GM20431 (cell line): ENCODE data around the gene SESN2.

ENCODE experiments used
- in situ Hi-C: fragments of 300-500 bp; cut with MseI, MboI; formaldehyde crosslinking; loops from one replicate; pipeline ENCODE4 v1.15.0; 2020; ENCODE audit warnings: low sequenced_read_pairs; ENCODE audit not compliant: unreplicated experiment

SESN2 gene

DNA sequence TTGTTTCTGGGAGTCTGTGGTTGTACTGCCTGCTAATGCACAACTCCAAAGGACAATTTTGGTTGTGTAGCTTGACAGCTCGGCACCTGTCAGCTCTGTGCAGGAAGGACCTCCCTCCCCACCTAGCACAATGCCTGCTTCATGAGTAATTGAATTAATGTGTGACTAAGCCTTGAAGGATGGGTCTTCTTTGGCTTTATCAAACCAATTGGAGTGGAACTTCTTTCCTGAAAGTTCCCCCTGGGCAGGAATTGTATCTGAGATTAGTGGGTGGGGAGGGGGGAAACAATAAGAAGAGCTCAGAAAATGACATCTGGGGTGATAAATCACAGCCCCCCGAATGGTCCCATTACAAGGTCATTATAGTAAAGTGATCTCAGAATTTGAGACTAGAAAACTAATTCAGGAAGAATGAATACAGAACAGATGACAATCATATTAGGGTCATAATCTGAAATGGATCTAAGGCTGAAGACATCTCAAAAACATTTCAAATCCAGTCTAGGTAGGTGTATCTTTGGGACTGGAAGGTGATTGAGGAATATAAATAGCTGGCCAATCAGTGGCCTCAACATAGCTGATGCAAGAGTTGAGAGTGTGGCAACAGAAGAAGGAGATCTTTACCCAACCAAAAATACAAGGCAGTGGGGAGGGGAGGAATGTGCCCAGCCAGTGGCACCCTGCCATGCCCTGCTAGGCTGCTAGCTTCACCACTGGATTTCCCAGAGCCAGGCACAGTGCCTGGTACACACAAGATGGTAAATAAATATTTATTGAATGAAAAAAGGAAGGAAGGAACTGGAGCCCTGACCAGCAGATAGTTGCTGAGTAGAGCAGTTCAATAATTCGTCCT, 10.1 kb upstream of the SESN2 start:
- in situ Hi-C loops: no loop called here

- in situ Hi-C loops: no loop called here
These were observed 9.4 kb upstream of the SESN2 start for GRCh38 chr1:28249866-28250295.

DNA sequence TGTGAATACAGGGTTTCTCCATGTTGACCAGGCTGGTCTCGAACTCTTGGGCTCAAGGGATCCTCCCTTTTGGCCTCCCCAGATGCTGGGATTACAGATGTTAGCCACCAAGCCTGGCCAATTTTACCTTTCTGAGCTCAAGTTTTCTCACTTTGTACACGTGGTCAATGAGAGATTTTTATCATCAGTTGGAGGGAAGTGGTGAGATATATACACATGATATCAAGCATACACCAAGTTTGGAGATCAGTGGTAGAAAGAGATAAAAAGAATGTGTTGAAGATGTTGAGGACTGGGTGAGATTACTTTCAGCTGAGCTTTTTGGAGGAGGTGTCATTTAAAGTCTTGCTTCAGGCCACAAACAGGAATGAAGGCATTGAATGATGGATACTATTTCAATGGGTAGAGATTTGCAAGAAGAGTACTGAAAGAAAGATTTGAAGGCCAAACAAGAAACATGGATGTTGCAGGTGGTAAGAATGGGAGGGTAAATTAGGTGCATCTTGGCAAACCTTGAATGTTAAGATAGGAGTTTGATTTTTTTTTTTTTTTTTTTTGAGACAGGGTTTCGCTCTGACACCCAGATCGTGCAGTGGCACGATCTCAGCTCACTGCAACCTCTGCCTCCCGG, 3.0 kb upstream of the SESN2 start:
- in situ Hi-C loops: no loop called here

DNA sequence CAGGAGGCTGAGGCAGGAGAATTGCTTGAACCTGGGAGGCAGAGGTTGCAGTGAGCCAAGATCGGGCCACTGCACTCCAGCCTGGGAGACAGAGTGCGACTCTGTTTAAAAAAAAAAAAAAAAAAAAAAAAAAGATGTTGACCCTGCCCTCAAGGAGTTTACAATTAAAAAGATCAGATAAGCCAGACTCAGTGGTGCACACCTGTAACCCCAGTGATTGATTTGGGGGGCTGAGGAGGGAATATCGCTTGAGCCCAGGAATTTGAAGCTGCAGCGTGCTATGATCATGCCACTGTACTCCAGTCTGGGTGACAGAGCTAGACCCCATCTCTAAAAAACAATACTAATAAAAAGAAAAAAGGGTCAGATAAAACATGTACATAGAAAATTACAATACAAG, 1.6 kb upstream of the SESN2 start:
- in situ Hi-C loops: no loop called here

DNA sequence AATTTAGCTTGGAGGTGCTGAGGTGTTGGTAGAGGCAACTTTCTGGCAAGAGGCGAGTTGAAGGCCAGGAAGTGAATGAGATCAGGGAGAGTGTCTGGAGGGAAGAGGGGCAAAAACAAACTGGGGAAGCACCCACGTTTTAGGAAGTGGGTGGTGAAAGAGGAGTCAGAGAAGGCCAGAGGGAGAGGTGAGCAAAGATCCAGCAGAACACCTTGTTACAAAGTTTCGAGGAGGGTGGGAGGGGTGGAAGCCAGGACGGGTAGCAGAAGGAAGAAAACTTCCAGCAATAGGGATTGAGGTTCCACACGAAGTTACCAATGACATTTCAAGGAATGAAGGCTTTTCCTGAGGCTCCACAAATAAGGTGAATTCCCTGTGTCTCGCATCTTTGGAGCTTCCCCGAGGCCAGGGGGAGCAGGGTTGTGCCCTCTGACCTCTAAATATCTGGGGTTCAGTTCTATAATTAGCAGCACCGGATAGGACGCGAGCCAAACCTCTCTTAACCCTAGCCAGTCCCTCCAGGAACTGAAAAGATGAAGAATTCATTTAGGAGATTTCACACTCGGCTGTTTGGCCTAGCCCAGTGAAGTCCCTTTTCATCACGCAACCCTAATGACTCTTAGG, 578 bp upstream of the SESN2 start:
- in situ Hi-C loops: no loop called here

DNA sequence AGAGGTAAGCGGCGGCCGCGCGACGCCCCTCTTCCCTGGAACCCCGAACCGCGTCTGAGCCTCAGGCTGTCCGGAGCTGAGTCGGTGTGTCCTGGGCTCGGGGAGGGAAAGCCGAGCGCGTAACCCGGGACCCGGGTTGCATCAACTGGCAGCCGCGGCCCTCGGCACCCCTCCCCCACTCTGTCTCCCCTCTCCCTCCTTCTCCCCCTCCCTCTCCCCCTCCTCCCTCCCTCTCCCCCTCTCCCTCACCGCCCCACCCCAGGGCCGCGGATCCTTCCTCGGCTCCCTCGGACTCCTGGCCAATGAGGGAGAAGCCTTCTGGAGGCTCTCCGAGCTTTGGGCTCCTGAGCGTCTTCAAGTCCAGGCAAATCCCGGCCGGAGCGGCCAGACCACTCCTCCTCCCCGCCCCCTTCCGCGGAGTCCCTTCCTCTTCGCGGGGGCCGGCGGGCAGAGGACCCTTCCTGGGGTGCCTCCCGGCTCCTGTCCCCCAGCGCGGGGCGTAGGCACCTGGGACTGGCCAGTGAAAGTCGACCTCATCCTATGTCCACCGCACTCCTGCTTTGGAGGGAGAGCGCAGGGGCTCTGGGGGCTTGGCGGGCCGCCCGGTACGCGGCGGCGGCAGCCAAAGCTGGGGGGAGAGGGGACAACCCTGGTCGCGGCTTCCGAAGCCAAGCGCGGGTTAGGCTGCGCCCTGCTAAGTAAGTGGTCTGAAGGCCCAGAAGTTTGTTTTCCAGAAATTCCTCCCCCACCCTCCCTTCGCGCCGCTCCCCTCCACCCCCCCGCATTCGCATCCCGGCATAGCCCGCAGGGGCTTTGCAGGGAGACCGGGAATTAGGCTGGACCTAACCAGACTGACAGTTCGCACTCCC, 850 bp downstream of the SESN2 start:
- in situ Hi-C loops: no loop called here

GRCh38 chr1:28260803-28261174, 1.5 kb downstream of the SESN2 start:
- in situ Hi-C loops: no loop called here

DNA sequence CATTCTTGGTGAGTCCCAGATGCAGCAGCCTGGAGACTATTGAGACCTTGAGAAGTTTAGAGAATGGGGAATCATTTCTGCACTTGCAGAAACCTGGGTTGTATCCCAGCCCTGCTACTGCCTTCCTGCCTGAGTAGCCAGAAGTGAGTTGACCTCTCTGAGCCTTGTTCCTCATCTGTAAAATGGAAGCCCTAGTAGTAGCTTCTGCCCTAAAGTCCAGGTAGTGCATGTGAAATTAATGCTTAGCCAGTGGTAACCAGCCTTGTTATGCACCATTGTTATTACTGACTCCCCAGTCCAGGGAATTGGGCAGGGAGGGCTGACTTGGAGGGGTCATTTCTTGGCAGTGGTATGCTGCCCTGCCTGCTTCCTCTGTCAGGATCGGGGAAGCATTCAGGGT, 5.6 kb downstream of the SESN2 start:
- in situ Hi-C loops: no loop called here

DNA sequence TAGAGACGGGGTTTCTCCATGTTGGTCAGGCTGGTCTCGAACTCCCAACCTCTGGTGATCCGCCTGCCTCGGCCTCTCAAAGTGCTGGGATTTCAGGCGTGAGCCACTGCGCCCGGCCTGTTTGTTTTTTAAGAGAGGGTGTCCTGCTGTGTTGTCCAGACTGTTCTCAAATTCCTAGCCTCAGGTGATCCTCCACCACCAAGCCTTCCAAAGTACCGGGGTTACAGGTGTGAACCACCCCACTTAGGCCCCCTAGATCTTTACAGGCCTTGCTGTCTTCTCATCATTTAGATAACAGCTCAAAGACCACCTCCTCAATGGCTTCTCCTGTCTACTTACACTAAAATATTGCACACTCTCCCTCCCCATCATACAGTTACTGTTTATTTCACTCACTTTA, 6.3 kb downstream of the SESN2 start:
- in situ Hi-C loops: no loop called here

- in situ Hi-C loops: no loop called here
These were observed 7.6 kb downstream of the SESN2 start for GRCh38 chr1:28266920-28267322.

DNA sequence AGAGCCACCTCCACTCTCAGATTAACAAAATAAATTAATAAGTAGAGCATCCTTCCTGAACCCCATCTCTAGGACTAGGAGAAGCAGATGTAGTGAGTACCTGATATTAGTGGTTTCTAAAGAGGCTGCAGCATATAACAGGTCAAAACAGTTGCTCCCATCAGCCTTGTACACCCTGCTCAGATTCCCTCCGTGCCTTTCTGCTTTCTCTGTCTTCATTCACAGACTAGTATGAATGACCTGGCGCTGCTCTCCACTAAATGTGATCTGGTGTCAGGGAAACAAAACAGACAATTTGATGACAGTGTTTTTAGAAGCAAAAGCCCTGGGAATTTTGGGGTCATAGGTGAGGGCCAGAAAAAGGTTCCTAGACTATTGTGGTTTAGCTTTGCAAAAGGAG, 8.3 kb downstream of the SESN2 start:
- in situ Hi-C loops: no loop called here

GRCh38 chr1:28269529-28269928, 10.2 kb downstream of the SESN2 start:
- in situ Hi-C loops: no loop called here

DNA sequence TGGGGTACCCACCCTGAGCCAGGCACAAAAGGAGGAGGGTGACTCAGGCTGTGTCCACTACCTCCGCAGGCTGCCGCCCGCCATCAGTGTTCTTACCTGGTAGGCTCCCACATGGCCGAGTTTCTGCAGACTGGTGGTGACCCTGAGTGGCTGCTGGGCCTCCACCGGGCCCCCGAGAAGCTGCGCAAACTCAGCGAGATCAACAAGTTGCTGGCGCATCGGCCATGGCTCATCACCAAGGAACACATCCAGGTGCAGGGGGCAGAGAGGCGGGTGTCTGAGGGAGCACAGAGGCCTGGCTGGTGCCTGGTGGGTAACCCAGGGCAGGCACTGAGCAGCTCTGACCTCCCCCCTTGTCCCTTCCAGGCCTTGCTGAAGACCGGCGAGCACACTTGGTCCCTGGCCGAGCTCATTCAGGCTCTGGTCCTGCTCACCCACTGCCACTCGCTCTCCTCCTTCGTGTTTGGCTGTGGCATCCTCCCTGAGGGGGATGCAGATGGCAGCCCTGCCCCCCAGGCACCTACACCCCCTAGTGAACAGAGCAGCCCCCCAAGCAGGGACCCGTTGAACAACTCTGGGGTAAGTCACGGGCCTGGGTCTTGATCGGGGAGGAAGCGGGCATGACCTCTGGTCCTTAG, 13.0 kb downstream of the SESN2 start:
- in situ Hi-C loops: no loop called here

DNA sequence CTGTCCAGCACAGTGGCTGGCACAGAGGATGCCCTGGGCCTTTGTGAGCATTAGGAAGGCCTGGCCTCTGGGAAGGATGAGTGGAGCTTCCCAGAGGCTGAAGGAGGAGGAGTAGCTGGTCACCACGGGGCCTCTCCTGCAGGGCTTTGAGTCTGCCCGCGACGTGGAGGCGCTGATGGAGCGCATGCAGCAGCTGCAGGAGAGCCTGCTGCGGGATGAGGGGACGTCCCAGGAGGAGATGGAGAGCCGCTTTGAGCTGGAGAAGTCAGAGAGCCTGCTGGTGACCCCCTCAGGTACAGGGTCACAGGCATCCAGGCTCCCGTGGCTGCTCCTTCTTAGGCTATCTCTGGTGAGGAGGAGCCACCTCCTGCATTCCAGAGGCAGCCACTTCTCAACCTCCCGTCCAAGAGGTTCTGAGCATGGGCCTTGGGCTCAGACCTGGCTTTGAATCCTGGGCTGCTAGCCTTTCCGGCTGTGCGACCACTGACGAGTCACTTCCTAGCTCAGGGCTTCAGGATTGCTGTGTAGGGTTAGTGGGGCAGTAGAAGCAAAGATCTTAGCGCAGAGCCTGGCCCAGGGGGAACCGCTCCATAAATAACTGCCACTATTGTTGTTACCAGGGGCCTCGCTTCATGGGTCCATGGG, 14.0 kb downstream of the SESN2 start:
- in situ Hi-C loops: no loop called here

- in situ Hi-C loops: no loop called here
These were observed 19.4 kb downstream of the SESN2 start for GRCh38 chr1:28278763-28279162.

- in situ Hi-C loops: no loop called here
These were observed 20.4 kb downstream of the SESN2 start for GRCh38 chr1:28279721-28280120.

DNA sequence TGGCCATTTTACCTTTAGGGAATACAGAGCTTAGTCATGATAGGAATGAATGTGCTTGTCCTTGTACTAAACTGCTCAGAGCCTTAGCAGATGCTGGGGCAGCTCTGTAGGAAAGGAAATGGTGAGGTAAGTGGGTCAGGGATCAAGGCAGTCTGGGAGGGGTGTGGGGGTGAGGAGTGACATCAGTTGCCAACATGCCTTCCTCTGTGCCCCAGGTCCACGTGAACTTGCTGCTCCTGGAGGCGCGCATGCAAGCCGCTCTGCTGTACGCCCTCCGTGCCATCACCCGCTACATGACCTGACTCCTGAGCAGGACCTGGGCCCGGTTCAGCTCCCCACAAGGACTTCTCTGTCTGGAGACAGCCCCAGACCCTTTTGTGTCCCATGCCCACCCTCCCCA, 21.2 kb downstream of the SESN2 start:
- in situ Hi-C loops: no loop called here

GRCh38 chr1:28280977-28281381, 21.7 kb downstream of the SESN2 start:
- in situ Hi-C loops: no loop called here

DNA sequence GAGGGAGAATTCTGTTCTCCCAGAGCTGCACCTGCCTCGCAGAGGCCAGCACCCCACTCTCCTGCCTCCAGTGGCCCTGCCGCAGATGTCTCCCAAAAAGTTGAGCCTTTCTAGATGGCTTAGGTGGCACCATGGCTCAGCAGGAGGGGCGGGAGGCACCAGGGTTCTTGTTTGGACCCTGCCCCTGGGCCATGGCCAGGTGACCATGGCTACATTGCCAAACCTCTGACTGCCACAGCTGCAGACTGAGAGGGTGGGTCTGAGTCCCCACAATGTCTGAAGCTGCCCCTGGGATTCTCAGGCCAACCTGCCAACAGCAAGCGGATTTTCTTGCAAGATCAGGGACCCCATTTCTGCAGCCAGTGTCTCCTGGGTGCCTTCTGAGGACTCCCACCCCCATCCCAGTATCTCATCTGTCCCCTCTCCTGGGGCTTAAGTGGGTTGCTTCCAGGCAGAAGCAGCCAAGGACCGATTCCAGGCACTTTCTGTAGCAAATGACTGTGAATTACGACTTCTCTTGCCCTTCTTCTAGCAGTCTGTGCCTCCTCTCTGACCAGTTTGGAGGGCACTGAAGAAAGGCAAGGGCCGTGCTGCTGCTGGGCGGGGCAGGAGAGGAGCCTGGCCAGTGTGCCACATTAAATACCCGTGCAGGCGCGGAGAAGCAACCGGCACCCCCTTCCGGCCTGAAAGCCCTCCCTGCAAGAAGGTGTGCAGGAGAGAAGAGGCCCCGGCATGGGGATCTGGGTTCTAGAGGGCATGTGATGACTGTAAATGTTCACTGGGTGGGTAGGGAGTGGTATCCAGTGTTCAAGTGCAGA, 22.5 kb downstream of the SESN2 start:
- in situ Hi-C loops: no loop called here
